IPS-18c (cell line): ENCODE data around the gene CHN1.

Source experiments
- H3K4me3 ChIP-seq: 2 replicates; pipeline ENCODE4 v1.7.0; 2013; ENCODE audit warnings: low read depth, mild to moderate bottlenecking, low read length, moderate library complexity; ENCODE audit not compliant: insufficient read depth
- H3K9me3 ChIP-seq: one replicate; pipeline ENCODE4 v1.6.1; 2013; ENCODE audit warnings: mild to moderate bottlenecking, low read length, moderate library complexity; ENCODE audit not compliant: control insufficient read depth, insufficient read depth

Gene CHN1, protein sequence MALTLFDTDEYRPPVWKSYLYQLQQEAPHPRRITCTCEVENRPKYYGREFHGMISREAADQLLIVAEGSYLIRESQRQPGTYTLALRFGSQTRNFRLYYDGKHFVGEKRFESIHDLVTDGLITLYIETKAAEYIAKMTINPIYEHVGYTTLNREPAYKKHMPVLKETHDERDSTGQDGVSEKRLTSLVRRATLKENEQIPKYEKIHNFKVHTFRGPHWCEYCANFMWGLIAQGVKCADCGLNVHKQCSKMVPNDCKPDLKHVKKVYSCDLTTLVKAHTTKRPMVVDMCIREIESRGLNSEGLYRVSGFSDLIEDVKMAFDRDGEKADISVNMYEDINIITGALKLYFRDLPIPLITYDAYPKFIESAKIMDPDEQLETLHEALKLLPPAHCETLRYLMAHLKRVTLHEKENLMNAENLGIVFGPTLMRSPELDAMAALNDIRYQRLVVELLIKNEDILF

DNA sequence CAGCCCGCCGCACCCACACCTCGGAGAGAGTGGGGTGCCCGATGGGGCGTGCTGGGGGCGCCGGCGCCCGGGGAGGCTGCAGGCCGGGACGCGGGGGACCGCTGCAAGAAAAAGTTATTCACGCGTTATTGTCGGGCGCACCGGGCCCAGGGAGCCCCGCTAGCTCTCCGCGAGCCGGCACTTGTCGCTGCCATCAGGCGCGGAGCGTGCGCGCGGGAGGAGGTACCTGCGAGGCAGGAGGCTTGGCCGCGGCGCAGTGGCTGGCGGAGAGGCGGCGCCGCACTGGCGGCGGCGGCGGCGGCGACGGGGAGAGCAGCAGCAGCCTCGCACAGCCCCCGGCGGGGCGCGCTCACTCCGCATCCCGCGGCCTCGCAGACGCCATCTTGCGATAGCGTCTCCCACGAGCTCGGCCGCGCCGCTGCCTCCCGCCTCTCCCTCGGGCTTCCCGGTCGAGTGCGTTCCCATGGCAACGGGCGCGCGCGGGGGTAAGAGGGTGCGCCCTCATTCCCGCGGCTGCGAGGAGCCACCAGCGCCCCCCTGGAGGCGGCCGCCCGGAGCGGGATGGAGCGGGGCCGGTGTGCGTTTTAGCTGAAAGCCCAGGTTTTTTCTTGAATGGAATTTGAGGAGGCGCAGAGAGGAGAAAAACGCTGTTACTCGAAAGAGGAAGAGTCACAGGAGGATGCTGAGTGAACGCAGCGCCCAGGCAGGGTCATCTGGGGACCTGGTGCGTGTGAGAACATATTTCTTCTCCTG lies at the start of gene CHN1:
Gene CHN1, minus strand, starts transcription at position 402 of the 753 bp plus-strand sequence. CDS start 469 bp downstream, outside the sequence.
- H3K4me3 ChIP-seq, result peak within 1 kb of the TSS; percentile 73
- peaks cover 3% of the 10 kb centered on the region for H3K9me3 ChIP-seq

DNA sequence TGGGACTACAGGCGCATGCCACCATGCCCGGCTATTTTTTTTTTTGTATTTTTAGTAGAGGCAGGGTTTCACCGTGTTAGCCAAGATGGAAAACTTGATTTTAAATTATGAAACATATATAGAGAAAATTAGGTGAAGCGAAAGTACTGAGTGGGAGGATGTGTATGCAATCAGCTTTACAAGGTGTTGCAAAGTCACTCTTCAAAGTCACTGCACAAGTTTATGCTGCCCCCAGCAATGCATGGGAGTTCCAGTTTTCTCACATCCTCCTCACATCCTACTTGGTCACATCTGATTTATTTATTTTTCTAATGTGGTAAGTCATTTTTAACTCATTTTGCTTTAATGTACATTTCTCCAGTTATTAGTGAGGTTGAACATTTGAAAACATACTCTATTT lies 49.2 kb upstream of the CHN1 start:
- Histone ChIP-seq H3K4me3 (no peak overlapping the region), H3K9me3 (no peaks in the 10 kb centered on the region)

DNA sequence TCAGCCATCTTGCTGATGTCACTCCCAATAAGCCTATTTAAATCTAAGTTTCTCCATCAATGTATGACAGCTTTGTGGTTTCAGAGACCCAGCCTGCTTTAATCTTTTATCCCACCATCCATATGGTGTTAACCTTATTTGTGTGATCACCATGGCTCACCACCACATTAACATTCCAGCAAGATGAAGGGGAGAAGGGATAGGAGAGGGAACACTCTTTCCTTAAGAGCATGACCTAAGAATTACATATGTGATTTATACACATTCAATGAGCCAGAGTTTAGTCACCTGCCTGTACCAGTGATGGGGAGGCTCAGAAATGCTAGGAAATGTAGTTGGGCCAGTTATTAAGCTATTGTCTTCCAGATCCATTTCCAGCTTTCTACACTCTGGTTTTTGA lies 44.5 kb upstream of the CHN1 start:
- no peaks in the 10 kb centered on the region for H3K9me3 ChIP-seq
- H3K4me3 ChIP-seq, result no peak overlapping the region

DNA sequence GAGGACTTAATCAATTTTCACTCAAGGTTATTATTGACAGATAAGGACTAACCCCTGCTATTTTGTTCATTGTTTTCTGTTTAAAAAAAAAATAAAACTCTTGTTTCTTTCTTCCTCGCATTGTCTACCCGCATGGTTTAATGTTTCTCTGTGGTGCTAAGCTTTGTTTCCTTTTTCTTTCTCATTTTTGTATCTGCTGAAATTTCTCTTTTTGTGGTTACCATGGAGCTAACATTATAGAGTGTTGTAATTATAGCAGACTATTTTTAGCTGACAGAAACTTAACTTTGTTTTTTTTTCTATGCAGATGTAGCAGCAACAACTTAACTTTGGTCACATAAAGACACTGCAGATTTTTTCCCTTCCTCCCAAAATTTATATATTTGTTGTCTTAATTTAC lies 43.1 kb upstream of the CHN1 start:
- no peaks in the 10 kb centered on the region for H3K9me3 ChIP-seq
- H3K4me3 ChIP-seq, result no peak overlapping the region

DNA sequence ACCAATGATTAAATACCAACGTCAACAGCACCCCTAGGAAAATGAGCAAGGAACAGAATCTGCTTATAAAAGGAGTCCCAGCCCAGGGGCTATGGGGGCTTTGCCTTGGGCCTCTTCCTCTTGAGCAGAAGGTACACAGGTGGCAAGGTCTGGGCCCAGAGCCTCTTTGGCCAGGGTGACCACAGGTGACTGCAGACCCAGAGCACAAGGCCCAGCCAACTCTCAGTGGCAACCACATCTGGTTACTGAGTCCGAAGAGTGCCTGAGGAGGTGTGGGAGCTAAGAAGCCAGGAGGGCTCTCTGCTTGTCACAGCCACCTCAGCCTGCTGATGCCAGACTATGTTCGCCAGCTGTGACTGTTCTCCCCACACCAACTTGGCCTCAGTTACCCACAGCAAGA lies 34.3 kb upstream of the CHN1 start:
- Histone ChIP-seq H3K4me3 (no peak overlapping the region), H3K9me3 (no peaks in the 10 kb centered on the region)

DNA sequence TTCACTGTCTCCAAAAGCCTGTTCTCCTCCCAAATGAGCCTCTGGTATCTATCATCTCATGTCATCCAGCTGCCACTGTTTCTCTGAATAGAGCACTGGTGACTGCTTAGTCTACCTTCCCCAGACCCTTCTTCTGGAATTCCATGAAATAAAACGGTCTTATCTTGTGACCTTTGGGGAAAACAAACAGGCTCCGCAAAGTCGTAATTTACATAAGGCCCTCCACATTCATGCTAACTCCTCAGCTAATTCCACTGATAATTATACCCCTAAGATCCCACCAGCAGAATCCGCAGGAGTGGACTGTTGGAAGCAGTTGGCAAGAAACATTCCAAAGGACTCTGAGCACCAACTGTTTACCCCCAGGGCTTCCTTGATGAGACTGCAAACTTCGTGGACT lies 33.9 kb upstream of the CHN1 start:
- H3K9me3 ChIP-seq, result no peaks in the 10 kb centered on the region
- no peak overlapping the region for H3K4me3 ChIP-seq

DNA sequence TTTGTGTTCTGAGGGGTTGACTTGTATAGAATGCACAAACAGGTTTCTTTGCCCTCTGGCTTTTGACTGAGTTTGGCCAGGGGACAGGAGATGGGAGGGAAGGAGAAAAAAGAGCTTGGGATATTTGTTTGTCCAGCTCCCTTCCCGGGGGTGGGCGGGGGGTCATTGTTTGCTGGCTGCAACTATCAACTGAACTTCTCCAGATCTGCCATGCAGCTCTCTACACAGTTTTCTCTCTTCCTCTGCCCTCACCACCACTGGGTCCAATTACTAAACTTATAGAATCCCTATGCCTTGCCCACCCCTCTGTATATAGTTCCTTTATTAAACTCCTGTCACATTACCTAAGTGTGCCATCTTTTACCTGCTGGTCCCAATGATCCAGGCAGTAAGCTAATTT lies 32.8 kb upstream of the CHN1 start:
- H3K4me3 ChIP-seq, result no peak overlapping the region
- no peaks in the 10 kb centered on the region for H3K9me3 ChIP-seq

DNA sequence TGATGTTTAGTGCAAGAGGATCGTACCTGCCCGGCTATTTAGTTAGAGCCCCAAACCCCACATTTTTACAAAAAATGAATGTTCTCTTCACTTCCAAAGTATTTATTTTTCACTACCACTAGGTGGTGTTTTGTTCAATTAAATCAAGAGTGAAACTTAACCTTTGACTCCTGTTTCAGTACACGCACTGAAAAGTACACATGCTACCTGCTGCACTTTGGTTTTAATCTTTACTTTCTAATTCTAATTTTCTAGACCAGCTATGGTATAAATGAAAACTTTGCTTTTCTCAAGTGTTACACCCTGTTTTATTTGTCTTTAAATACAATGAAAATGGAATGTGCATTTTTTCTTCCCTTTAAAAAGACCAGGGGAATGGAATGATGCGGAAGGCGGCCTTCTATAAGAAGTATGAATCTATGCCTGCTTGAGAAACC lies 31.4 kb upstream of the CHN1 start:
- Histone ChIP-seq H3K4me3 (no peak overlapping the region), H3K9me3 (no peaks in the 10 kb centered on the region)

DNA sequence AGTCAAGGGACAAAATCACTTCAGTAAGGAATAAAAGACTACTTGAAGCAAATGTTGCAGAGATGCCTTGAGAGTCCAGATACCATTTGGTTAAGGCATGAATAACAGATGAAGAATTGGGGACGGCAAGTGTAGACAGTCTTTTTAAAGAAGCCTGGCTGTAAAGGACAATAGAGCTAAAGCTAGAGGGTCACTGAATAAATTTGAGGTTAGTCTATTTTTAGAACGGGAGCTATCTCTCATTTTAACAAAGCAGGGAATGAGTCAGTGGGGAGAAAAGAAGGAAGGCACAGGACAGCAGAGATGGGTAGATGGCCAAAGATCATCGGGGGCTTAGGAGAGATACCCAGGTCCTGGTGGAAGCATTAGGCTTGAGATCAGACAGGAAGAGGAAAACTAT lies 30.6 kb upstream of the CHN1 start:
- Histone ChIP-seq H3K9me3 (no peaks in the 10 kb centered on the region), H3K4me3 (no peak overlapping the region)

DNA sequence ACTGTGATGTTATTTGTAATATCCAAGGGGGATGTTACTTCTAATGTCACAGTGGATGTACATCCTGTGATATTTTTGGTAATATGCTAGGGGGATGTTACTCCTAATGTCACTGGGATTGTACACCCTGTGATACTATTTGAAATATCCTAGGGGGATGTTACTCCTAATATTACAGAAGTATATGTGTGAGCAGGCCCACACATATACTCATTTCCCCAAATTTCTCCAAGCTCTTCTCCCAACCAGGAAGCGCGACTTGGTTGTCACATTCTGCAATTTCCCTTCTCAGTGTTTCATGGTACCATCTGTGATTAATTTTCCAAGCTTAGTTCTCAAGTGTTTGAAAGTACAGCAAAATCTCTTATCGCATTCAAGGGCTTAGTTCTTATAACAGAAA lies 29.5 kb upstream of the CHN1 start:
- Histone ChIP-seq H3K9me3 (no peaks in the 10 kb centered on the region), H3K4me3 (no peak overlapping the region)

DNA sequence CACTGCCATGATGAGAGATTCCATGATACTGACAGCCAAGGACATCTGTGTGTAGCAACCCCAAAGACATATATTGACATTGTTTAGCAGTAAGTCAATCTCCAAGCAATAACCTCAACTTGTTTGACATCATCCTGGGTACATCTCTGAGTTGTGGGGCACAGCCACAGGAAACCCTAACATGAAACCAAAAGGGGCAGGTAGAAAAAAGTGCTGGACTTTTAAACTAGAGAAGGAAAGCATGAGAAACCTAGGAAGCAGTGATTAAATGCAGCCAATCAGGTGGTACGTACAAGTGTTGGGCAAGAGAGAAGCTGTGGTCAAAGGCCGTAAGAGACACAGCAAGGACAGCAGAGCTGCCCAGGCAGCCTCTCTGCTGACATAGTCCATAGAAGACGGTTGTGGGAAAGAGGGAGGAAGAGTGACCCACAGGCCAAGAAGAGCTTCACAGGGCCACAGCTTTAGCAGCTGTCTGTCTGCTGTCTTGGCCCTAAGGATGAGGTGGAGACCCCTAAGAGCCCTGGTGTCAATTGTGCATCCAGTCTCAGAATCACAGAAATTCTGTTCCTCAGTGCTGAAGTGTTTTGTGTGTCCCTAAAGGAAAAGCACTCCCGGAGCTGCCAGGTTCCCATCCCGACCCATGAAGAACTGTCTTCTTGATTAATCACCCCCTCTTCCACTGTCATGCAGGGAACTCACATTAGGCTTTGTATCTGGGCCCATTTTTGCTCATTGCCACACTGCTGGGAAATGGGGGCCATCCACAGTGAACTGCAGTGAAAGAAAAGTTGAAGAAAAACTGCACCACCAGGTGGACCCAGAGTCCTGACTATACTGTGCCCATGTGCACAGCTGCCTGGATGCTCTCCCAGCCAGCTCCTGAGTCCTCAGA lies 25.4 kb upstream of the CHN1 start:
- H3K9me3 ChIP-seq, result no peaks in the 10 kb centered on the region
- H3K4me3 ChIP-seq, result no peak overlapping the region

DNA sequence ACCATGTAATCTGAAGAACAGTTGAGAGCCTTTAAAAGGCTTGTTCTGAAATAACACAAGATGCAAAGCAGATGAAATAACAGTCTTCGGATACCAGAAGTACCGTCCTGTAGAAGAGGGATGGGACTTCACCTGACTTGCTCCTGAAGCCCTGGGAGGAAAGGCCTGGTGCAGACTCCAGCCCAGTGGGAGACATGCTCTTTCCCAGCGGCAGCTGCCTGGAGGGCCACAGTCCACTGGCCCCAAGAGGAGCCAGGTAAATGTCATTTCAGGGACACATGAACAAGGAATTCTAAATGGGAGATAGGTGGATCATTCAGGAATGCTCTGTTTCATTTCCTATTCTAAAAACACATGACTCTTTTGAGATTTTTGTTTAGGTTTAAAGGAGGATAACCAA lies 22.6 kb upstream of the CHN1 start:
- H3K9me3 ChIP-seq, result no peaks in the 10 kb centered on the region
- H3K4me3 ChIP-seq, result no peak overlapping the region

DNA sequence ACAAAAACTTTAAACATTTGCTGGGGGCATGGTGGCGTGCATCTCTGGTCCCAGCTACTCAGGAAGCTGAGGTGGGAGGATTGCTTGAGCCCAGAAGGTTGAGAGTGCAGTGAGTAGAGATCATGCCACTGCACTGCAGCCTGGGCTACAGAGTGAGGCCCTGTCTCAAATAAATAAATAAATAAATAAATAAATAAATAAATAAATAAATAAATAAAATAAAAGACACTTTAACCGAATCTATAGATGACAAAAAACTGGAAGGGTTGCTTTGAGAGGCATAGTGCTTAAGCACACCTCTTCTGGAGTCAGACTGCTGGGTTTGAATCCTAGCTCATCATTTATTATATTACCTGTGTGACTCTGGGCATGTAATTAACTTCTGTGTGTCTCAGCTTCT lies 21.2 kb upstream of the CHN1 start:
- H3K4me3 ChIP-seq, result no peak overlapping the region
- H3K9me3 ChIP-seq, result no peaks in the 10 kb centered on the region

DNA sequence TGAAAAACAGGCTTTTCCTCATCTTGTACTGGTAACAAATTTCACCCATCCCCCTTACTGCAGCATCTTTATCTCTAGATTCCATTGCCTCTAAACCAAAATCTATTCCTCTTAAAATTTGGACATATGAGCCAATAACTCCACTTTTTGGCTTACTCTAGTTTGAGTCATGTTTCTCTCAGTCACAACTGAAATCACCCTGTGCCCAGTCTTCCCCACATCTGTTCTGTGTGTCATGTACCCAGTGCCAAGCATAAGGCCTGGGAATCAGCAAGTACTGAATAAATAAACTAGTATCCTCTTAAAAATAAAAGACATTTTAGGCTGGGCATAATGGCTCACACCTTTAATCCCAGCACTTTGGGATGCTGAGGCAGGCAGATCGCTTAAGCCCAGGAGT lies 20.8 kb upstream of the CHN1 start:
- H3K4me3 ChIP-seq, result no peak overlapping the region
- H3K9me3 ChIP-seq, result no peaks in the 10 kb centered on the region

DNA sequence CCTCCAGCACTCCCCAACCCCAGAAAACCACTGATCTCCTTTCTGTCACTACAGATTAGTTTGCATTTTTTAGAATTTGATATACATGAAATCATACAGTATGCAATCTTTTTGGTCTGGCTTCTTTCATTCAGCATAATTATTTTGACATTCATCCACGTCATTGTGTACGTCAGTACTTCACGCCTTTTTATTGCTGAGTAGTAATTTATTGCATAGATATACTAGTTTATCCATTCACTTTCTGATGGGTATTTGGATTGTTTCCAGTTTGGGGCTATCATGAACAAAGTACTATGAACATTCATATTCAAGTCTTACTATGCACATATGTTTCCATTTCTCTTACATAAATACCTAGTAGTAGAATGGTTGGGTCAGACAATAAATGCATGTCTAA lies 20.1 kb upstream of the CHN1 start:
- no peak overlapping the region for H3K4me3 ChIP-seq

DNA sequence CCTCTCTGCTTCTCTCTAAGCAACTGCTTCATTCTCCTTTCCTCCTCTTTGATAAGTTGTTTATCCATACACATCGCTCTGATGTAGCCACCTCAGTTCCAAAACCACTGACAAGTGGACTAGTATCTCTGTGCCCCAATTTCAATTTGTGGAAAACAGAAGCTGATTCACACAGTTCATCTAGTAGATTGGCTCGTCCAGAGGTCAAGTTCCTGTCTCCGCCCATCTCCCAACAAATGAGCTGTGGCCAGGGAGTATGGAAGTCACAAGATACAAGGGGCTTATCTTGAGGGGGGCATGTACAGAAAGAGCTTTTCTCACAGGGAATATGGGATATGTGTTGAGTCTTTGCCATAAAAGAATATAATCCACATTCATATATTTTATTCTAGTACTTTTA lies 17.7 kb upstream of the CHN1 start:
- Histone ChIP-seq H3K4me3 (no peak overlapping the region), H3K9me3 (no peaks in the 10 kb centered on the region)

More for the DNA sequence above, 20.1 kb upstream of the CHN1 start:
- no peaks in the 10 kb centered on the region for H3K9me3 ChIP-seq

DNA sequence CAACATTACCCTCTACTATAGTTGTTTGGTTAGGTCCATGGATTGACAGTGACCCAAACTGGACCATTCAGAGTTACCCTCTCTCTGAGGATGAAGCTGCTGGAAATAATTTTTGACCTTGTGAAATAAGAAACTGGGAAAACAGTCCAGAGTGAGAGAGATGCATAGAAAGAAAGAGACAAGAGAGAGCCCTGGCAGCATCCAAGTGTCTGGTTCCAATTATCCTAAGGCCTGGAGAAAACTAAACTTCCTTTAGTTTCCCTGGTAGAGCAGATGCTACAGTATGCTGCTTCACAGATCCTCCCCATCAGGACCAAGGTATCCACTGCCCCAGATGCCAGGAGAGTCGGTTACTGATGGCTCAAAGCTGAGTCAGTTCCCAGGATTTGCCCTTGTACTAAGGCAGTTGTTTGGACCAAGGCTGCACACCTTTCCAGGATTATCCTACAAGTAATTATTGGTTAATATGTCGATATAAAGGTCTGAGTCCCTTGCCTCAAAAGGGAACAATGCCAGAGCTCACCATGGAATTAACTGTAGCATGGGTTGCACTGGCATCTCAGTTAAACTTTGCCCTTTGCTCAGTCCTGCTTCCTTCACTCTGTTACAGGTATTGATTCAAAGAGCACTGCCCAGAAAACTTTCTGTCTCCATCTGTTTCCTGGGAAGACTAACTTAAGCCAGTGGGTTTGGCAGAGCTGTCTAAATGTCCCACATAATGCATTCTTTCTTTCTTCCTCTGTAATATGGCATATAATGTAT lies 14.6 kb upstream of the CHN1 start:
- no peak overlapping the region for H3K4me3 ChIP-seq
- no peaks in the 10 kb centered on the region for H3K9me3 ChIP-seq
